ENCODE measurements around the gene CARD11. TPM values are rescaled to one million over a fixed set of nuclear protein-coding genes. Genes with fewer than 3 reads are reported as not detected.
A peak's percentile ranks its signal among the peaks of the same experiment; 100 is the strongest.

The CARD11 gene
- total and polyA plus RNA-seq, 2 of the 13 experiments (the other 11 are each of a cell fraction or from before 2014, with no cell fraction given) = 0.04 TPM; not detected in 1

GRCh38 chr7:2883101-2883500 lies 160.6 kb downstream of the CARD11 start:
- ATAC-seq (peak; percentile 32), FAIRE-seq (no peak), DNase-seq (ENCODE audit: low spot score) (no peak)
- Histone ChIP-seq H3K27ac (ENCODE audit: extremely low read length, insufficient read depth, low read length) (no peak overlapping the region), H3K36me3 (replicated peaks in 1 of 2; ENCODE audit: control insufficient read depth in 1 of 2, insufficient read depth in 2 of 2, low read length in 2 of 2) (no peaks in the 10 kb centered on the region), H3K79me2 (ENCODE audit: insufficient read depth, low read length) (no peaks in the 10 kb centered on the region), H4K20me1 (ENCODE audit: insufficient read depth, low read length) (no peaks in the 10 kb centered on the region), H3K4me3 (replicated peaks in 1 of 3; ENCODE audit: insufficient read depth in 1 of 3, low read depth in 2 of 3, low read length in 3 of 3) (peak overlapping the region in 1 of 3 experiments; percentile 3; a peak in 1 of 6 replicates), H3K27me3 (ENCODE audit: control insufficient read depth in 1 of 2, insufficient read depth in 2 of 2, low read length in 2 of 2) (peaks cover 4 to 22% of the 10 kb centered on the region in 2 experiments; a peak in 3 of 5 replicates), H3K9ac (ENCODE audit: insufficient read depth, low read depth, low read length) (no peak overlapping the region), H3K9me3 (ENCODE audit: low read length) (no peaks in the 10 kb centered on the region), H2AFZ (ENCODE audit: low read length) (no peak overlapping the region), H3K4me2 (ENCODE audit: low read depth, low read length) (peak overlapping the region; percentile 32; the same call in 1 of the 2 replicates), H3K4me1 (ENCODE audit: insufficient read depth, low read length) (peaks cover 5% of the 10 kb centered on the region; the same call in 1 of the 2 replicates)
- ChIA-PET CTCF (ENCODE audit: low intra/inter-chr PET ratio, low total read pairs) (no interaction called here), POLR2A (no interaction called here)
- WGBS (ENCODE audit: low lambda C conversion rate) = 15% methylated on average over 4 of the region's 17 CpGs
- in situ Hi-C loops (cut with HindIII; ENCODE audit: extremely low pct_ligation_motif_present, low pct_unique_long_range_greater_than_20kb) (loop anchor here (25.0 kb wide), 2 partner anchors 504 to 779 kb away; no protein-coding TSS in a partner anchor), intact Hi-C loops (cut with micrococcal nuclease; ENCODE audit: unreplicated experiment) (no loop called here)
- no TSS peak for BruUV-seq (replicated peaks)
- no peak for TF ChIP-seq ZNF878 (CRISPR knock-in tag; IDR thresholded peaks at IDR 0.05)
- no peak for TF ChIP-seq ZNF274 (CRISPR knock-in tag; IDR thresholded peaks at IDR 0.05)
- no peak for TF ChIP-seq MLLT10 (CRISPR knock-in tag; IDR thresholded peaks at IDR 0.05)
- no peak for TF ChIP-seq ZBTB34 (CRISPR knock-in tag; IDR thresholded peaks at IDR 0.05)
- TF ChIP-seq IRF1 (CRISPR knock-in tag; IDR thresholded peaks at IDR 0.05; ENCODE audit: low read depth) = no peak
- no peak for TF ChIP-seq ZBTB44 (CRISPR knock-in tag; IDR thresholded peaks at IDR 0.05)
- no peak for TF ChIP-seq ZNF441 (CRISPR knock-in tag; IDR thresholded peaks at IDR 0.05; ENCODE audit: borderline replicate concordance)
- no peak for TF ChIP-seq TAF1 (CRISPR knock-in tag; IDR thresholded peaks at IDR 0.05)
- TF ChIP-seq ELF3 (CRISPR knock-in tag; IDR thresholded peaks at IDR 0.05) = no peak
- no peak for TF ChIP-seq FOXJ3 (CRISPR knock-in tag; IDR thresholded peaks at IDR 0.05; ENCODE audit: borderline replicate concordance)
- no peak for TF ChIP-seq FOXK2 (IDR thresholded peaks at IDR 0.05)
- no peak for TF ChIP-seq SCMH1 (CRISPR knock-in tag; IDR thresholded peaks at IDR 0.05; ENCODE audit: borderline replicate concordance)
- TF ChIP-seq ZNF672 (CRISPR knock-in tag; IDR thresholded peaks at IDR 0.05) = no peak
- TF ChIP-seq SPEN (CRISPR knock-in tag; IDR thresholded peaks at IDR 0.05; ENCODE audit: low read depth) = no peak
- no peak for TF ChIP-seq MEIS1 (CRISPR knock-in tag; IDR thresholded peaks at IDR 0.05; ENCODE audit: borderline replicate concordance)
- no peak for TF ChIP-seq PHF20 (CRISPR knock-in tag; IDR thresholded peaks at IDR 0.05)
